Esophagus squamous epithelium (tissue), 4 donors: Measurements from ENCODE around the gene BEND5.

Source experiments
- POLR2A ChIP-seq, 4 donors: fragments of 450-650 bp; IDR thresholded peaks; one replicate each; pipeline ENCODE4 v1.6.1; 2017; ENCODE audit warnings: antibody characterized with exemption in 4 of 4, mild to moderate bottlenecking in 4 of 4, moderate library complexity in 3 of 4
- TF ChIP-seq, protein P1 (sequence below), 6 experiments: fragments of 450-650 bp in 4 of 6; fragments of 200-600 bp in 2 of 6; sonication (generic) in 2 of 6; IDR thresholded peaks; one replicate each; pipeline ENCODE4 v1.5.1; 2016 to 2019; ENCODE audit warnings: antibody characterized with exemption in 6 of 6, mild to moderate bottlenecking in 4 of 6, moderate library complexity in 4 of 6

DNA sequence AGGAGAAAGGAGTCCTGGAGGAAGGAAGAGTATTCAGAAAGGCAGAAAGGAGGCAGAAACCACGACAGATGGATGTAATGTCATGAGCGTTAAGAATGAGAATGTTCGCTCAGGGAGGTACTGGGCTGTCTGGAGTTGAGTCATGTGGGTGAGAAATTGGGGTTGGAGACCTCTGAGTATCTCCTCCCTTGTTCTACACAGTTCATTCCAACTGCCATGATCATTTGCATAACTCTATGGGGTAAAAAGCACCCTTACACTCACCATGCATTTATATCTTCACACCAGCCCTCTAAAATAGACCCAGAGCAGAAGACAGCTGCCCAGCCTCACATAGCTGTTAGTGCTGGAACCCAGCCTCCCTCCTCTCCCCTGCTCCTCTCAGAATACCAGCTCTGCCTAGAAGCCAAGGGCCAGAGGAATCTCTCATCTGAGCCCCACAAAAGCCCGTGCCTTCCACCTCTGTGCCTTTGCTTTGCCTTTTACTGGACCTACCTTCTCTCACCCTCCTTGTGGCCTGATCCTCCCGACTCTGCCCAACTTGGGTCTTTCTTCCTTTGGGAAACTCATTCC is 85.2 kb downstream of the BEND5 start:
- TF ChIP-seq, protein P1, sequence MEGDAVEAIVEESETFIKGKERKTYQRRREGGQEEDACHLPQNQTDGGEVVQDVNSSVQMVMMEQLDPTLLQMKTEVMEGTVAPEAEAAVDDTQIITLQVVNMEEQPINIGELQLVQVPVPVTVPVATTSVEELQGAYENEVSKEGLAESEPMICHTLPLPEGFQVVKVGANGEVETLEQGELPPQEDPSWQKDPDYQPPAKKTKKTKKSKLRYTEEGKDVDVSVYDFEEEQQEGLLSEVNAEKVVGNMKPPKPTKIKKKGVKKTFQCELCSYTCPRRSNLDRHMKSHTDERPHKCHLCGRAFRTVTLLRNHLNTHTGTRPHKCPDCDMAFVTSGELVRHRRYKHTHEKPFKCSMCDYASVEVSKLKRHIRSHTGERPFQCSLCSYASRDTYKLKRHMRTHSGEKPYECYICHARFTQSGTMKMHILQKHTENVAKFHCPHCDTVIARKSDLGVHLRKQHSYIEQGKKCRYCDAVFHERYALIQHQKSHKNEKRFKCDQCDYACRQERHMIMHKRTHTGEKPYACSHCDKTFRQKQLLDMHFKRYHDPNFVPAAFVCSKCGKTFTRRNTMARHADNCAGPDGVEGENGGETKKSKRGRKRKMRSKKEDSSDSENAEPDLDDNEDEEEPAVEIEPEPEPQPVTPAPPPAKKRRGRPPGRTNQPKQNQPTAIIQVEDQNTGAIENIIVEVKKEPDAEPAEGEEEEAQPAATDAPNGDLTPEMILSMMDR (IDR thresholded peaks at IDR 0.05) = no peak
- no peak for TF ChIP-seq POLR2A (IDR thresholded peaks at IDR 0.05)
